Stomach (tissue), 9 donors: ENCODE results near the gene LDLRAD2. TPM values are rescaled to one million over a fixed set of nuclear protein-coding genes. Genes with fewer than 3 reads are reported as not detected.

Experiments used
- DNase-seq, 2 donors: peaks; one replicate each; pipeline versions ENCODE4 v3.0.0 to v3.0.0-alpha.2; 2013 to 2019
- H3K27ac ChIP-seq, 5 donors: fragments of 200-600 bp in 4 of 5; sonication (generic) in 4 of 5; one replicate each; pipeline ENCODE4 v1.5.1; 2013 to 2019; ENCODE audit warnings: mild to moderate bottlenecking in 1 of 5, moderate library complexity in 1 of 5
- H3K27me3 ChIP-seq, 3 donors: fragments of 200-600 bp; sonication (generic); one replicate each; pipeline ENCODE4 v1.5.1; 2017 to 2019; ENCODE audit warnings: mixed run types in 1 of 3
- H3K36me3 ChIP-seq, 4 donors: fragments of 200-600 bp; sonication (generic); 1 replicate in 3 of 4; 2 replicates in 1 of 4; pipeline ENCODE4 v1.5.1; 2016 to 2019
- H3K4me1 ChIP-seq, 4 donors: fragments of 200-600 bp; sonication (generic); one replicate each; pipeline ENCODE4 v1.5.1; 2016 to 2019
- H3K4me3 ChIP-seq, 4 donors: fragments of 200-600 bp; sonication (generic) in 3 of 4; one replicate each; pipeline ENCODE4 v1.5.1; 2016 to 2019; ENCODE audit warnings: mild to moderate bottlenecking in 1 of 4
- H3K9me3 ChIP-seq, 4 donors: fragments of 200-600 bp; sonication (generic); one replicate each; pipeline ENCODE4 v1.5.1; 2016 to 2019
- CTCF ChIP-seq, 7 experiments: fragments of 450-650 bp in 4 of 7; fragments of 200-600 bp in 3 of 7; sonication (generic) in 3 of 7; IDR thresholded peaks; one replicate each; pipeline ENCODE4 v1.5.1; 2016 to 2019; ENCODE audit warnings: antibody characterized with exemption in 7 of 7, control low read depth in 2 of 7, mild to moderate bottlenecking in 1 of 7
- EP300 ChIP-seq: sonication (generic); formaldehyde crosslinking; IDR thresholded peaks from one replicate; pipeline ENCODE4 v1.6.1; 2017; ENCODE audit warnings: antibody characterized with exemption
- POLR2A ChIP-seq, 4 donors: fragments of 450-650 bp; IDR thresholded peaks; one replicate each; pipeline ENCODE4 v1.6.1; 2016; ENCODE audit warnings: antibody characterized with exemption in 4 of 4, control low read depth in 2 of 4, mild to moderate bottlenecking in 1 of 4, moderate library complexity in 1 of 4
- POLR2AphosphoS5 ChIP-seq, 3 donors: sonication (generic); formaldehyde crosslinking; IDR thresholded peaks; one replicate each; pipeline ENCODE4 v1.6.1; 2016; ENCODE audit warnings: antibody characterized with exemption in 3 of 3
- WGBS, 5 donors: extraction: QIAGEN DNeasy Blood & Tissue Kit in 3 of 5; methylation state at CpG; one replicate each; pipeline versions ENCODE4 v1.1.5 to v1.1.7; 2013 to 2018; 5-methylcytosine and 5-hydroxymethylcytosine counted together
- intact Hi-C: fragments of 100-400 bp; cut with DNase I; formaldehyde crosslinking; loops from one replicate; pipeline ENCODE4 v1.15.1; 2023; ENCODE audit warnings: low total_unique reads
- polyA plus RNA-seq, 3 donors: library from polyadenylated mRNA; stranded (reverse); fragments of 200-250 nt; gene quantifications; one replicate each; pipeline ENCODE4 v1.2.3, GENCODE V29; 2013
- total RNA-seq, 5 donors: library from RNA; depleted of rRNA; stranded (reverse); fragments of >200 nt; gene quantifications; one replicate each; pipeline versions ENCODE4 v1.1.0 to v1.2.3, GENCODE V29; 2014 to 2016
- donor health status: healthy with polysubstance abuse.
- donor health status: Bipolar disorder and iron deficiency.
- donor health status: healthy.

The LDLRAD2 gene
- total and polyA plus RNA-seq, 8 donors, result 0.72 to 2.6 (median 1.6) TPM; not detected in 3

GRCh38 chr1:21829294-21829693 lies 17.2 kb downstream of the LDLRAD2 start:
- no peak overlapping the region for H3K4me3 ChIP-seq
- TF ChIP-seq EP300 (no peak), POLR2AphosphoS5 (IDR thresholded peaks at IDR 0.05) (no peak), CTCF (IDR thresholded peaks at IDR 0.05) (no peak)
- H3K36me3 ChIP-seq, result peaks cover 94 to 100% (median 100%) of the 10 kb centered on the region in 4 donors
- H3K27me3 ChIP-seq, result no peaks in the 10 kb centered on the region
- 91 to 97% (median 96%) methylated on average over 6 to 17 of the region's 17 CpGs for WGBS, 5 donors
- no peak for DNase-seq
- no peaks in the 10 kb centered on the region for H3K4me1 ChIP-seq
- H3K9me3 ChIP-seq, result peaks cover 0 to 4% (median under 1%) of the 10 kb centered on the region in 4 donors
- intact Hi-C loops, result no loop called here
- no peak overlapping the region for H3K27ac ChIP-seq

- intact Hi-C loops, result no loop called here
- Histone ChIP-seq H3K4me1 (no peaks in the 10 kb centered on the region), H3K27ac (no peak overlapping the region), H3K36me3 (peaks cover 95 to 100% (median 100%) of the 10 kb centered on the region in 4 donors), H3K9me3 (peaks cover 0 to 10% (median 3%) of the 10 kb centered on the region in 4 donors), H3K4me3 (no peak overlapping the region), H3K27me3 (no peaks in the 10 kb centered on the region)
- DNase-seq, result no peak
- WGBS, 5 donors, result 90 to 95% (median 94%) methylated on average over 9 to 23 of the region's 23 CpGs
- TF ChIP-seq CTCF (IDR thresholded peaks at IDR 0.05) (no peak), POLR2AphosphoS5 (IDR thresholded peaks at IDR 0.05) (no peak), POLR2A (IDR thresholded peaks at IDR 0.05) (no peak), EP300 (no peak)
Measured at GRCh38 chr1:21830792-21831453, 18.9 kb downstream of the LDLRAD2 start.

- peaks cover 97 to 100% (median 100%) of the 10 kb centered on the region in 4 donors for H3K36me3 ChIP-seq
Measured at GRCh38 chr1:21831454-21831970, 19.4 kb downstream of the LDLRAD2 start.

More at GRCh38 chr1:21831454-21831970, 19.4 kb downstream of the LDLRAD2 start:
- no peak overlapping the region for H3K4me3 ChIP-seq
- H3K27ac ChIP-seq, result no peak overlapping the region
- no peak for DNase-seq
- intact Hi-C loops, result no loop called here
- TF ChIP-seq POLR2A (IDR thresholded peaks at IDR 0.05) (no peak), POLR2AphosphoS5 (IDR thresholded peaks at IDR 0.05) (no peak), EP300 (no peak), CTCF (IDR thresholded peaks at IDR 0.05) (no peak)
- H3K27me3 ChIP-seq, result no peaks in the 10 kb centered on the region
- H3K4me1 ChIP-seq, result no peaks in the 10 kb centered on the region
- WGBS, 5 donors, result 79 to 90% (median 89%) methylated on average over 8 to 14 of the region's 14 CpGs
- H3K9me3 ChIP-seq, result peaks cover 0 to 10% (median 3%) of the 10 kb centered on the region in 4 donors
